Measurements from ENCODE around the gene SND1.
"Not testable (repeated sequence)": the region's sequence is repeated elsewhere in the genome, so short reads cannot be mapped to it uniquely, and the experiment has no call there.

Gene SND1

DNA sequence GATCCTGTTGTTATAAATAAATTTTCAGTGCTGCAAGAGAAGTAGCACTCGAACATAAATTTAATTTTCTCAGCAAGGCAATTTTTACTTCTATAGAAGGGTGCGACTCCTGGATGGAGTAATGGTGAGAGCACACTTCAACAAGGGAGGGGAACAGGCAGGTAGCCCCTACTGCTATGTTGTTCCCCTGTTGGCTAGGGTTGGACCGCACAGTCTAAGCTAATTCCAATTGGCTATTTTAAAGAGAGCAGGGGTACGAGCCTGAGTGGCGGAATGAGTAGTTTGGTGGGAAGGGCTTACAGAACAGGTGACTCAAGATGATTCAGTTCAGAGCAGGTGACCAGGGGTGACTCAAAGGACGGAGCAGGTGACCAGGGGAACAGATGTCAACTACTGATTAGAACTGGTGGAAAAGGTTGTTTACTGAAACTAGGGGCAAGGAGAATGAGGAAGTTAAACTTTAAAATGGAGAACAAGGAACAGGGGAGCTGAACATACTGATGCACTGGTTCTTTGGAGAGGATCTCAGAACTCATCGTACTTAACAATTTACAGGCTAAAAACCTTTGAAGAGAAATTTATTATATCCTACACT is 185.9 kb downstream of the SND1 start:
- not testable (repeated sequence) for DNase-seq

DNA sequence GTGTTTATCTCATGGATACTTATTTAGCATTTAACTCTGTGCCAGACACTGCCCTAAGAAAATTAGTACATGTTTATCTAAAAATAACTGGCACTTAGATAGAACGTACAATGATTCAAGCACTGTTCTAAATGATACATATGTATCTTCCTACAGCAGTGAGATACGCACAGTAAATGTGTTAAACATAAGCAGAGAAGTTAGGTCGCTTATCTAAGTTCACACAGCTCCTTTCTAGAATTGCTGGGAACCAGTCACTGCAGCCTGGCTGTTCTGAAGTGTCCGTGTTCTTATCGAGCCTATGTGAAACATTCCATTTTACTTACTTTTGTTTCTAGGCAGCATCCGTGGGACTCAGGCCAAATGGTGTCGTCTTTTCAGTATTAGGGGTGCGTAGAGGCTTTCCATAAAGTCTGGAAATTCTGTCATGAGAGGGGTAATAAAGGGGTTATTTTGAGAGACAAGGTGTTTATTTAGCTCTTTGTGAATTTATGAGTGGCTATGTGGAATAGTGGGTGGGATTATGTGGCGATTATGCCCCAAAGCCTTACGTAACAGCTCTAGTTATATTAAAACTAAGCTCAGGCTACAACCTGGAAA is 186.9 kb downstream of the SND1 start:
- no peak for DNase-seq

- no peak for DNase-seq
Measured at GRCh38 chr7:127840226-127840951, 188.4 kb downstream of the SND1 start.

DNA sequence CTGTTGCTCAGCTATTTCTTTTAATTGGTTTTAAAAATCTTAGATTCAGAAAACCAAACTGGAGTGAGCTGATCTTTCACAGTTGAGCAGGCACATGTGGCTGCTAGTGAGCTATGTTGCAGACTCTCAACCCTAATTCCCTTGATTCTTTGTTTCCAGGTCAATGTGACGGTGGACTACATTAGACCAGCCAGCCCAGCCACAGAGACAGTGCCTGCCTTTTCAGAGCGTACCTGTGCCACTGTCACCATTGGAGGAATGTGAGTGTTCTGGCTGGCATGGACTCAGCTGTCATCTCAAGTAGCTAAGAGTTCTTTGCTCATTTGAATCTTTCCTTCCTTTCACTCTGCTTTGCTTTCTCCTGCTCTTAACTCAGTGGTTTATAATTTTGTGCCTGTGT is 192.2 kb downstream of the SND1 start:
- peak in 2 of 14 donors; percentile 3 to 60 for DNase-seq

- DNase-seq, result peak in 2 of 14 donors; percentile 2 to 88
Measured at GRCh38 chr7:127844707-127845331, 192.8 kb downstream of the SND1 start.

DNA sequence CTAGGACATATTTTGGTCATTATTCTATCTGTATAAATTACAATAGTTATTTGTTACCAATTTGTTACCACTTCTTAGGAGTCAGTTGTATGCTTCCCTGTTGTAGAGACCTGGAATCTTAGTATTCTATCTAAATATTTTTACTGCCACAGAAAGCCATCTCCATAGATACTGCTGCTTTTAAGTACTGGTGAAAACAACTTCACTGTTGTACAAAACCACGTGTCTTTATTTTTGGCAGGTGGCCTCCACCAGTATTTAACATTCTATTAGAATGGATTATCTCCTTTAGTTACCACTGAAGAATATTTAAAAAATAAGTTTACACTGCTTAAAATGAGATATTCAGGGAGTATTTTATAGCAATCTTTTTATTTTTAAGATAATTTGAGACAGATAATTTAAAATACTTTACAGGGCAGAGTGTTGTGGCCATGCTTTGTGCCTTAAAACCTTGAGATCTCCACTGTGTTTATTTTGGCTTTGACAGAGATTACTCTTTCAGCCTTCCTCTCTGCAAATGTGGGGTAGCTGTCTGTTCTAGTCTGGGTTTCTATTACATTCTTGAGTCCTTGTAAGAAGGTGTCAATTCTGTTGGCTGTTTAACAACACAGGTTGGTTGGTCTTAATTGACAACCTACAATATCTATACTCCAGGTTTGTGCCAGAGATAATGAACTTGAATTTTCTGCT is 193.7 kb downstream of the SND1 start:
- DNase-seq, result peak in 1 of 14 donors; percentile 39

DNA sequence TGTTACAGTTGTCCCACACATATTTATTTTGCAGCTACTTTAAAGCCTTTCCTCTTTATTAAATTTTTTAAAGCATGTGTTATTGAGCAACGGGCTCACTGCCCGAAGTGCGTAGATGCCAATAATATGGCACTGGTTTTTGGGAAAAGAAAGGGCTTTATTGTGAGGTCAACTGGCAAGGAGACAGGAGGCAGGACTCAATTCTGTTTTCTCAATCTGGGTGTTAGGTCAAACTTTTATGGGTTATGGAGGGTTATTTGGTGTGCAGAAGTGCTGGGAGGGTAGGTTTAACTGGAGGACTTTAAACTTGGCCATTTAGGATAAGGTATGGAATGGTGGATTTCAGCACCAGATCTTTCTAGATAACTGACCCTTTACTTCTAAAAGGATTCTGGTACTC is 195.6 kb downstream of the SND1 start:
- peak in 1 of 14 donors; percentile 20 for DNase-seq

GRCh38 chr7:127848241-127848640 is 196.2 kb downstream of the SND1 start:
- no peak for DNase-seq

- DNase-seq, result no peak
Measured at GRCh38 chr7:127850195-127850594, 198.2 kb downstream of the SND1 start.

DNA sequence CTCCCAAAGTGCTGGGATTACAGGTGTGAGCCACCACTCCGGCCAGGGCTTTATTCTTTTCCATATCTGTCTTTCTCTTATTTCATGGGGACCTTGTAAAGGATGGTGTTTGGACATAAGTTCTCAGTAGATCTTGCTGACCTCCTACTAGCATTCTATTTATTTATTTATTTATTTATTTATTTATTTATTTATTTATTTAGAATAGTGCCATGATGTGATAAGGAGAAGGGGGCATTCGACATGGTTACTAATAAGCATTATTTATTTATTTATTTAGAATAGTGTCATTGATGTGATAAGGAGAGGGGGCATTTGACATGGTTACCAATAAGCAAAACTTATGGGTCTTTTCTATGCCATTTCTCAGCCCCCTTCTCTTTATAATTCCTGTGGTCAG is 202.4 kb downstream of the SND1 start:
- no peak for DNase-seq

GRCh38 chr7:127857464-127857841 is 205.5 kb downstream of the SND1 start:
- DNase-seq, result no peak

DNA sequence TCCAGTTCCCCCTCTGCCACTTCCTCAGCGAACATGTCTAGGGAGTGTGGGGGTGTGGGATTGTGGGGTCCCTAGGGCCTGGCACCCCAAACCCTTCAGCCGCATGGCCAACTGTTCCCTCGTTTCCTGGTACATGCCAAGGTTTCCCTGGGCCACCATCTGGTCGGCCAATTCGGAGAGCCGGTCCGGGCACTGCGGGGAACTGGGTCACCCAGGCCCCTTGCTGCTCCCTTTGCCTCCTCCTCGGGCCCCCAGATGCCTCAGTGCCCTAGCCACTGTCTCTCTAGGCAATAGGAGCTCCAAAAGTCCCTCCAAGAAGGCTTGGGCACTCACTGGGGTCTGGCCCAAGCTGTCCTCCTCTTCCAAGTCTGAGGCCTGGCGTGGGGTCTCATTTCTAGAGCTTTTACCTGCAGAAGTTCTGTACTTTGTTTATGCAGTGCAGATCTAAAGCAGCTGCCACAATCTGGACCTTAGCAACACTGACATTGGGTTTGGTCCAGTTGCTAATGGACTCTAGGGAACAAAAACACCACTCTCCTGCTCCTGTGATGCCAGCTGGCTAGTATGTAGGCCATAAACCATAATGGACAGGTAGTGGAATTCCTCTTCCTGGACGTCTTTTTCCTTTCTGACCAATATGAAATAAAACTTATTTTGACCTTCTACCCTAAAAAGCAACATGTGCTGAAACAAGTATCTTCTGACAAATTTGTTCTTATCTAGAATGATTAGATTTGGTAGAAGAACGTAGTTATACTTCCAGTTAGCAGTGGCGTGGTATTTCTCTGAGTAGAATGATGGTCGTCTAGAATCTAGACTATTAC is 206.3 kb downstream of the SND1 start:
- peak in 2 of 14 donors; percentile 16 to 28 for DNase-seq

DNA sequence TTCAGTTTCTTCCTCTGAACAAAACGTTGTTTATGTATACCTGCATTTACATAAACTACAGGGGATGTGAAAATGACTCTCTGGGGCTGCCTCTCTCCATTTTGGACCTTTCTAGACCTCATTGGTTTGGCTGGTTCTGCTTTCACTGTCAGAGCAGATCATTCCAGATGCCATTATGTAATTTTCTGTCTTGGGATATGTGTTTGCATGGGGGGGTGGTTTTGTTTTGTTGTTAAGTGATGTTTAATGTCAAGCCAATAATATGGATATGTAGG is 206.9 kb downstream of the SND1 start:
- no peak for DNase-seq

DNA sequence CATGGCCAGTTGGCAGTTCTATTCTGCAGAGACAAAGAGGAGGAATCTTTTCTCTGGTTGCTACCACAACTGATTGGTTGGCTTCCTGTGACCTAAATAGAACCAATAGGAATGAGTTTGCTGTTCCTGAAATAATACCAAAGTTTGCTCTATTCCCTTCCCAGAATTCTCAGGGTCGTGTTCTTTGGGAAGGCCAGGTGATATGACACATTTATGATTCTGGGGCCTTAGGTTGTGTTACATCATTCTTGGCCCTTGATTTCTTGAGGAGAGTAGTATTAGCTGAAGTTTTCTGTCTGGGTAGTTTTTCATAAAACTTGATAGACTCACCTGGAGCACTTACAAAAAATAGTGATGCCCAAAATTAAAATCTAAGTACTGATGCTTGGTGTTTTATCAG is 207.3 kb downstream of the SND1 start:
- DNase-seq, result no peak

DNA sequence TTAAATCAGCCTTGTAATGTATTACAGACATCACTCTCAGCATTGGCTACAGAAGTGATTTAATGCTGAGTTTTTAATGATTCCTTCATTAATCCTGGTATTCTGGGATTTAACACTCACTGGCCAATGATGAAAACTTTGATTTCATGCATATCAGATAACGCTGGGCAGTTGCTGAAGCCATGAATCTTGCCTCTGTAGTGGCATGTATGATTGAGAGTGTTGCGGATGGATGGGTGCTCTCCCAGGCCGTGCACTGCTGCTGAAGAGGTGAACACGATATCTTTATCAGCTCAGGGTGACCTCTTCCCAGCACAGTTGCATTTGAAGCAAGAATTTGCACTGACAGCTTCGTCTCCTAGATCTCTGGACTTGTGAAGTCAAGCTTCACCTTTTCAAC is 210.5 kb downstream of the SND1 start:
- no peak for DNase-seq

- DNase-seq, result no peak
Measured at GRCh38 chr7:127863082-127863481, 211.1 kb downstream of the SND1 start.

- DNase-seq, result no peak
Measured at GRCh38 chr7:127865466-127865865, 213.5 kb downstream of the SND1 start.

- no peak for DNase-seq
Measured at GRCh38 chr7:127870231-127870907, 218.4 kb downstream of the SND1 start.

GRCh38 chr7:127871226-127871625 is 219.2 kb downstream of the SND1 start:
- no peak for DNase-seq

DNA sequence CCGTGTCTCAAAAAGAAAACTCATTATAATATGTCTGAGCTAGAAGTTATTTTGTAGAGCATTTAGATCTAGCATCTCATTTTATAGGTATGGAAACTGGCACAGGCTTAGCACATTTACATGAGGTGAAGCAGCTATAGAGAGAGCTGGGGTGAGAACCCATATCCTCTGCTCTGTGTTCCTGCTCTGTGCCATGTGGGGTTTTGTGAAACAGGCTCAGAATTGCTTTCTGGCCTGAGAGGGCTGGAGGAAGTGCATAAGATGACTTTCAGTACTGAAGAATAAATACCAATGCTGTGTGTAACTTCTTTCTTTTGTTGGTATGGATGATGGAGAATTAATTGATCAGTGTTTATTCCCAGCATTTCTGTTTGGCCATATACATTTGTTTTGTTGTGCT is 220.1 kb downstream of the SND1 start:
- no peak for DNase-seq

DNA sequence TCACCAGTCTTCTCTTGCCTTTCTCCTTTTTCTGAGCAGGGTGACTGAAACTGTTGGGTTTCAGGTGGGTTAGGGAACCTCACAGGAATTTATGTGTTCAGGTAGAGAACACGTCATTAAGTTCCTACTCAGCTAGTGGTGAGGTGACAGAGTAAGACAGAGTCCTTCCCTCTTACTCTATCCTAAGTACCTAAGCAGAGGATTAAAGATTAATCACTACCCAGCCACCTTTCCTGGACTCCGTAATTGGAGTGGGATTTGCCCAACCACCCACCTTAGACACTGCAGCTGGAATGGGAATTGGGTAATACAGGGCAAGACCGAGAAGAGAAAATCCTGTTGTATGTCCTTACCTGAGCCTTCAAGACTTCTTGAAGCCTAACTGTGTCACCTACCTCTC is 221.2 kb downstream of the SND1 start:
- DNase-seq, result no peak
